C4-2B (cell line): ENCODE data around the gene OVOL1.

Source experiments
- H3K27ac ChIP-seq: fragments of 450-650 bp; 2 replicates; pipeline ENCODE4 v1.5.1; 2017
- ZFX ChIP-seq: fragments of 450-650 bp; IDR thresholded peaks from 2 replicates; pipeline ENCODE4 v1.6.1; 2017
- TF ChIP-seq, protein P1 (sequence below): fragments of 450-650 bp; conservative IDR thresholded peaks from 2 replicates; pipeline ENCODE4 v1.5.1; 2017; ENCODE audit warnings: mild to moderate bottlenecking

Gene OVOL1

GRCh38 chr11:65794570-65795510 is 8.0 kb downstream of the OVOL1 start:
- no peak overlapping the region for H3K27ac ChIP-seq
- no peak for TF ChIP-seq ZFX
- TF ChIP-seq, protein P1, sequence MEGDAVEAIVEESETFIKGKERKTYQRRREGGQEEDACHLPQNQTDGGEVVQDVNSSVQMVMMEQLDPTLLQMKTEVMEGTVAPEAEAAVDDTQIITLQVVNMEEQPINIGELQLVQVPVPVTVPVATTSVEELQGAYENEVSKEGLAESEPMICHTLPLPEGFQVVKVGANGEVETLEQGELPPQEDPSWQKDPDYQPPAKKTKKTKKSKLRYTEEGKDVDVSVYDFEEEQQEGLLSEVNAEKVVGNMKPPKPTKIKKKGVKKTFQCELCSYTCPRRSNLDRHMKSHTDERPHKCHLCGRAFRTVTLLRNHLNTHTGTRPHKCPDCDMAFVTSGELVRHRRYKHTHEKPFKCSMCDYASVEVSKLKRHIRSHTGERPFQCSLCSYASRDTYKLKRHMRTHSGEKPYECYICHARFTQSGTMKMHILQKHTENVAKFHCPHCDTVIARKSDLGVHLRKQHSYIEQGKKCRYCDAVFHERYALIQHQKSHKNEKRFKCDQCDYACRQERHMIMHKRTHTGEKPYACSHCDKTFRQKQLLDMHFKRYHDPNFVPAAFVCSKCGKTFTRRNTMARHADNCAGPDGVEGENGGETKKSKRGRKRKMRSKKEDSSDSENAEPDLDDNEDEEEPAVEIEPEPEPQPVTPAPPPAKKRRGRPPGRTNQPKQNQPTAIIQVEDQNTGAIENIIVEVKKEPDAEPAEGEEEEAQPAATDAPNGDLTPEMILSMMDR, result no peak

GRCh38 chr11:65796726-65797601 is 10.1 kb downstream of the OVOL1 start:
- TF ChIP-seq, protein P1, result no peak
- TF ChIP-seq ZFX, result no peak
- H3K27ac ChIP-seq, result peak overlapping the region; percentile 13; the same call in 1 of the 2 replicates

- no peak for TF ChIP-seq ZFX
- TF ChIP-seq, protein P1, result no peak
- no peak overlapping the region for H3K27ac ChIP-seq
Observed at GRCh38 chr11:65797711-65798110, 10.8 kb downstream of the OVOL1 start.

DNA sequence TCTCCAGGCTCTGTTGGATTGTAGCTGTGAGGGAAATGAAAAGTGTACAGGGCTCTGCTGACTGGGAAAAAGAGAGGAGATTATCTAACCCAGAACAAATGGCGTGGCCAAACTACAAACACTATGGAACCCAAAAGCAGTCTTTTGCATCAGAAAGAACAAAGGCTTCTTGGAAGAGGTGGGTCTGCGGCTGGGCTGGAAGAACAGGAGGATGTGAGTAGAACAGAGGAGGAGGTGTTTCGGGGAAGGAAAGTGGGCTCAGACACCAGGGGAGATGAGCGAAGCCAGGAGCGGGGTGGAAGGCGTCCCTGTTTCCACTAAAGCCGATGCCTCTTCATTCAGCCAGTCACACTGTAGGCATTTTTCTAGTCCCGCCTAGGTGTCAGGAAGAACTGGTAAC is 12.0 kb downstream of the OVOL1 start:
- TF ChIP-seq, protein P1, result no peak
- no peak for TF ChIP-seq ZFX
- H3K27ac ChIP-seq, result no peak overlapping the region

- H3K27ac ChIP-seq, result no peak overlapping the region
- TF ChIP-seq ZFX, result no peak
- TF ChIP-seq, protein P1, result no peak
Observed at GRCh38 chr11:65801153-65801987, 14.5 kb downstream of the OVOL1 start.

GRCh38 chr11:65802841-65803240 is 16.0 kb downstream of the OVOL1 start:
- TF ChIP-seq, protein P1, result no peak
- TF ChIP-seq ZFX, result no peak
- no peak overlapping the region for H3K27ac ChIP-seq
